ENCODE results near the gene NRP2.

NRP2 gene

GRCh38 chr2:205659922-205660321 is 22.4 kb upstream of the NRP2 start:
- H3K9me3 ChIP-seq (ENCODE audit: insufficient read depth, low read length): no peaks in the 10 kb centered on the region
- H3K9ac ChIP-seq (ENCODE audit: insufficient read length, low read depth): no peak overlapping the region
- no peaks in the 10 kb centered on the region for H3K4me1 ChIP-seq (ENCODE audit: insufficient read depth, insufficient read length)
- no peaks in the 10 kb centered on the region for H3K36me3 ChIP-seq (ENCODE audit: insufficient read depth, insufficient read length, low read length)
- no peaks in the 10 kb centered on the region for H3K27me3 ChIP-seq (ENCODE audit: insufficient read depth, insufficient read length)
- no peak overlapping the region for H3K4me3 ChIP-seq (ENCODE audit: insufficient read length, low read depth)
- DNase-seq (ENCODE audit: low read depth, low spot score): no peak
- no peak for TF ChIP-seq SUZ12 (IDR thresholded peaks at IDR 0.05; ENCODE audit: extremely low read depth, insufficient read depth, insufficient read length)
- no peak for TF ChIP-seq YY1 (IDR thresholded peaks at IDR 0.05; ENCODE audit: insufficient read depth, insufficient read length)
- no peak for TF ChIP-seq ZNF274 (IDR thresholded peaks at IDR 0.05; ENCODE audit: low read depth, low read length)

GRCh38 chr2:205660521-205661124 is 21.7 kb upstream of the NRP2 start:
- Histone ChIP-seq H3K4me3 (ENCODE audit: insufficient read length, low read depth) (no peak overlapping the region), H3K36me3 (ENCODE audit: insufficient read depth, insufficient read length, low read length) (no peaks in the 10 kb centered on the region), H3K9me3 (ENCODE audit: insufficient read depth, low read length) (no peaks in the 10 kb centered on the region), H3K27me3 (ENCODE audit: insufficient read depth, insufficient read length) (no peaks in the 10 kb centered on the region), H3K9ac (ENCODE audit: insufficient read length, low read depth) (no peak overlapping the region), H3K4me1 (ENCODE audit: insufficient read depth, insufficient read length) (no peaks in the 10 kb centered on the region)
- no peak for DNase-seq (ENCODE audit: low read depth, low spot score)
- no peak for TF ChIP-seq ZNF274 (IDR thresholded peaks at IDR 0.05; ENCODE audit: low read depth, low read length)
- TF ChIP-seq SUZ12 (IDR thresholded peaks at IDR 0.05; ENCODE audit: extremely low read depth, insufficient read depth, insufficient read length): no peak

- Histone ChIP-seq H3K4me1 (ENCODE audit: insufficient read depth, insufficient read length) (no peaks in the 10 kb centered on the region), H3K36me3 (ENCODE audit: insufficient read depth, insufficient read length, low read length) (no peaks in the 10 kb centered on the region), H3K4me3 (ENCODE audit: insufficient read length, low read depth) (no peak overlapping the region), H3K27me3 (ENCODE audit: insufficient read depth, insufficient read length) (no peaks in the 10 kb centered on the region), H3K9ac (ENCODE audit: insufficient read length, low read depth) (no peak overlapping the region), H3K9me3 (ENCODE audit: insufficient read depth, low read length) (no peaks in the 10 kb centered on the region)
- no peak for DNase-seq (ENCODE audit: low read depth, low spot score)
- no peak for TF ChIP-seq ZNF274 (IDR thresholded peaks at IDR 0.05; ENCODE audit: low read depth, low read length)
- TF ChIP-seq SUZ12 (IDR thresholded peaks at IDR 0.05; ENCODE audit: extremely low read depth, insufficient read depth, insufficient read length): no peak
- TF ChIP-seq YY1 (IDR thresholded peaks at IDR 0.05; ENCODE audit: insufficient read depth, insufficient read length): no peak
Measured at GRCh38 chr2:205661281-205661680, 21.0 kb upstream of the NRP2 start.

- Histone ChIP-seq H3K36me3 (ENCODE audit: insufficient read depth, insufficient read length, low read length) (no peaks in the 10 kb centered on the region), H3K9ac (ENCODE audit: insufficient read length, low read depth) (no peak overlapping the region), H3K4me1 (ENCODE audit: insufficient read depth, insufficient read length) (no peaks in the 10 kb centered on the region), H3K9me3 (ENCODE audit: insufficient read depth, low read length) (no peaks in the 10 kb centered on the region), H3K27me3 (ENCODE audit: insufficient read depth, insufficient read length) (no peaks in the 10 kb centered on the region), H3K4me3 (ENCODE audit: insufficient read length, low read depth) (no peak overlapping the region)
- DNase-seq (ENCODE audit: low read depth, low spot score): no peak
- TF ChIP-seq ZNF274 (IDR thresholded peaks at IDR 0.05; ENCODE audit: low read depth, low read length) (no peak), YY1 (IDR thresholded peaks at IDR 0.05; ENCODE audit: insufficient read depth, insufficient read length) (no peak), SUZ12 (IDR thresholded peaks at IDR 0.05; ENCODE audit: extremely low read depth, insufficient read depth, insufficient read length) (no peak)
Measured at GRCh38 chr2:205662206-205662965, 19.9 kb upstream of the NRP2 start.

- no peaks in the 10 kb centered on the region for H3K9me3 ChIP-seq (ENCODE audit: insufficient read depth, low read length)
Measured at GRCh38 chr2:205665791-205666190, 16.5 kb upstream of the NRP2 start.

GRCh38 chr2:205670292-205670691 is 12.0 kb upstream of the NRP2 start:
- Histone ChIP-seq H3K4me1 (ENCODE audit: insufficient read depth, insufficient read length) (no peaks in the 10 kb centered on the region), H3K27me3 (ENCODE audit: insufficient read depth, insufficient read length) (no peaks in the 10 kb centered on the region), H3K36me3 (ENCODE audit: insufficient read depth, insufficient read length, low read length) (no peaks in the 10 kb centered on the region), H3K9ac (ENCODE audit: insufficient read length, low read depth) (no peak overlapping the region), H3K9me3 (ENCODE audit: insufficient read depth, low read length) (no peaks in the 10 kb centered on the region), H3K4me3 (ENCODE audit: insufficient read length, low read depth) (no peak overlapping the region)
- no peak for TF ChIP-seq ZNF274 (IDR thresholded peaks at IDR 0.05; ENCODE audit: low read depth, low read length)
- TF ChIP-seq YY1 (IDR thresholded peaks at IDR 0.05; ENCODE audit: insufficient read depth, insufficient read length): no peak
- no peak for TF ChIP-seq SUZ12 (IDR thresholded peaks at IDR 0.05; ENCODE audit: extremely low read depth, insufficient read depth, insufficient read length)
- no peak for DNase-seq (ENCODE audit: low read depth, low spot score)

More at GRCh38 chr2:205665791-205666190, 16.5 kb upstream of the NRP2 start:
- Histone ChIP-seq H3K4me3 (ENCODE audit: insufficient read length, low read depth) (no peak overlapping the region), H3K9ac (ENCODE audit: insufficient read length, low read depth) (no peak overlapping the region), H3K4me1 (ENCODE audit: insufficient read depth, insufficient read length) (no peaks in the 10 kb centered on the region), H3K36me3 (ENCODE audit: insufficient read depth, insufficient read length, low read length) (no peaks in the 10 kb centered on the region), H3K27me3 (ENCODE audit: insufficient read depth, insufficient read length) (no peaks in the 10 kb centered on the region)
- no peak for TF ChIP-seq ZNF274 (IDR thresholded peaks at IDR 0.05; ENCODE audit: low read depth, low read length)
- TF ChIP-seq SUZ12 (IDR thresholded peaks at IDR 0.05; ENCODE audit: extremely low read depth, insufficient read depth, insufficient read length): no peak
- TF ChIP-seq YY1 (IDR thresholded peaks at IDR 0.05; ENCODE audit: insufficient read depth, insufficient read length): no peak
- DNase-seq (ENCODE audit: low read depth, low spot score): no peak

- no peaks in the 10 kb centered on the region for H3K9me3 ChIP-seq (ENCODE audit: insufficient read depth, low read length)
- no peaks in the 10 kb centered on the region for H3K4me1 ChIP-seq (ENCODE audit: insufficient read depth, insufficient read length)
Measured at GRCh38 chr2:205673312-205673711, 9.0 kb upstream of the NRP2 start.

More at GRCh38 chr2:205673312-205673711, 9.0 kb upstream of the NRP2 start:
- TF ChIP-seq SUZ12 (IDR thresholded peaks at IDR 0.05; ENCODE audit: extremely low read depth, insufficient read depth, insufficient read length): no peak
- no peak for TF ChIP-seq YY1 (IDR thresholded peaks at IDR 0.05; ENCODE audit: insufficient read depth, insufficient read length)
- no peak for TF ChIP-seq ZNF274 (IDR thresholded peaks at IDR 0.05; ENCODE audit: low read depth, low read length)
- H3K9ac ChIP-seq (ENCODE audit: insufficient read length, low read depth): no peak overlapping the region
- H3K4me3 ChIP-seq (ENCODE audit: insufficient read length, low read depth): no peak overlapping the region
- DNase-seq (ENCODE audit: low read depth, low spot score): no peak
- H3K27me3 ChIP-seq (ENCODE audit: insufficient read depth, insufficient read length): no peaks in the 10 kb centered on the region
- H3K36me3 ChIP-seq (ENCODE audit: insufficient read depth, insufficient read length, low read length): no peaks in the 10 kb centered on the region

Data from NT2/D1 (cell line).